ENCODE measurements around the gene EIPR1.

EIPR1 gene

GRCh38 chr2:3314626-3315025, 63.0 kb downstream of the EIPR1 start:
- Histone ChIP-seq H3K9me3 (ENCODE audit: control insufficient read depth, insufficient read depth, low read depth, low read length) (no peaks in the 10 kb centered on the region), H3K27me3 (ENCODE audit: control insufficient read depth, insufficient read depth, low read length) (no peaks in the 10 kb centered on the region), H3K4me1 (ENCODE audit: control insufficient read depth, insufficient read depth, low read length) (no peaks in the 10 kb centered on the region), H3K36me3 (ENCODE audit: control insufficient read depth, insufficient read depth, low read length) (peaks cover 8% of the 10 kb centered on the region; the same call in 1 of the 2 replicates), H3K9ac (ENCODE audit: low read length) (no peak overlapping the region), H3K27ac (ENCODE audit: low read depth, low read length) (no peak overlapping the region), H3K4me3 (ENCODE audit: low read depth, low read length) (no peak overlapping the region)

- Histone ChIP-seq H3K27me3 (ENCODE audit: control insufficient read depth, insufficient read depth, low read length) (no peaks in the 10 kb centered on the region), H3K9me3 (ENCODE audit: control insufficient read depth, insufficient read depth, low read depth, low read length) (no peaks in the 10 kb centered on the region), H3K27ac (ENCODE audit: low read depth, low read length) (no peak overlapping the region), H3K36me3 (ENCODE audit: control insufficient read depth, insufficient read depth, low read length) (peaks cover 6% of the 10 kb centered on the region; the same call in 1 of the 2 replicates), H3K4me1 (ENCODE audit: control insufficient read depth, insufficient read depth, low read length) (no peaks in the 10 kb centered on the region), H3K4me3 (ENCODE audit: low read depth, low read length) (no peak overlapping the region), H3K9ac (ENCODE audit: low read length) (no peak overlapping the region)
Observed at GRCh38 chr2:3313781-3314375, 63.7 kb downstream of the EIPR1 start.

- peaks cover 7% of the 10 kb centered on the region for H3K4me1 ChIP-seq (ENCODE audit: control insufficient read depth, insufficient read depth, low read length)
- H3K27ac ChIP-seq (ENCODE audit: low read depth, low read length): no peak overlapping the region
Observed at GRCh38 chr2:3312576-3313345, 64.9 kb downstream of the EIPR1 start.

GRCh38 chr2:3311601-3312000, 66.0 kb downstream of the EIPR1 start:
- no peaks in the 10 kb centered on the region for H3K27me3 ChIP-seq (ENCODE audit: control insufficient read depth, insufficient read depth, low read length)
- H3K4me3 ChIP-seq (ENCODE audit: low read depth, low read length): no peak overlapping the region
- no peaks in the 10 kb centered on the region for H3K9me3 ChIP-seq (ENCODE audit: control insufficient read depth, insufficient read depth, low read depth, low read length)
- H3K4me1 ChIP-seq (ENCODE audit: control insufficient read depth, insufficient read depth, low read length): peaks cover 7% of the 10 kb centered on the region
- H3K27ac ChIP-seq (ENCODE audit: low read depth, low read length): no peak overlapping the region
- H3K9ac ChIP-seq (ENCODE audit: low read length): no peak overlapping the region
- no peaks in the 10 kb centered on the region for H3K36me3 ChIP-seq (ENCODE audit: control insufficient read depth, insufficient read depth, low read length)

More at GRCh38 chr2:3312576-3313345, 64.9 kb downstream of the EIPR1 start:
- no peaks in the 10 kb centered on the region; the same call in 1 of the 2 replicates for H3K36me3 ChIP-seq (ENCODE audit: control insufficient read depth, insufficient read depth, low read length)
- no peak overlapping the region for H3K9ac ChIP-seq (ENCODE audit: low read length)
- no peaks in the 10 kb centered on the region for H3K9me3 ChIP-seq (ENCODE audit: control insufficient read depth, insufficient read depth, low read depth, low read length)
- H3K27me3 ChIP-seq (ENCODE audit: control insufficient read depth, insufficient read depth, low read length): no peaks in the 10 kb centered on the region
- no peak overlapping the region for H3K4me3 ChIP-seq (ENCODE audit: low read depth, low read length)

- Histone ChIP-seq H3K36me3 (ENCODE audit: control insufficient read depth, insufficient read depth, low read length) (no peaks in the 10 kb centered on the region), H3K27me3 (ENCODE audit: control insufficient read depth, insufficient read depth, low read length) (no peaks in the 10 kb centered on the region), H3K4me1 (ENCODE audit: control insufficient read depth, insufficient read depth, low read length) (peaks cover 7% of the 10 kb centered on the region), H3K9me3 (ENCODE audit: control insufficient read depth, insufficient read depth, low read depth, low read length) (no peaks in the 10 kb centered on the region), H3K9ac (ENCODE audit: low read length) (no peak overlapping the region), H3K27ac (ENCODE audit: low read depth, low read length) (no peak overlapping the region), H3K4me3 (ENCODE audit: low read depth, low read length) (no peak overlapping the region)
Observed at GRCh38 chr2:3309496-3310355, 67.9 kb downstream of the EIPR1 start.

GRCh38 chr2:3307901-3308300, 69.7 kb downstream of the EIPR1 start:
- no peak overlapping the region for H3K27ac ChIP-seq (ENCODE audit: low read depth, low read length)

GRCh38 chr2:3307236-3307635, 70.4 kb downstream of the EIPR1 start:
- Histone ChIP-seq H3K4me1 (ENCODE audit: control insufficient read depth, insufficient read depth, low read length) (peaks cover 18% of the 10 kb centered on the region), H3K27me3 (ENCODE audit: control insufficient read depth, insufficient read depth, low read length) (no peaks in the 10 kb centered on the region), H3K27ac (ENCODE audit: low read depth, low read length) (no peak overlapping the region), H3K4me3 (ENCODE audit: low read depth, low read length) (no peak overlapping the region), H3K36me3 (ENCODE audit: control insufficient read depth, insufficient read depth, low read length) (no peaks in the 10 kb centered on the region), H3K9ac (ENCODE audit: low read length) (no peak overlapping the region), H3K9me3 (ENCODE audit: control insufficient read depth, insufficient read depth, low read depth, low read length) (no peaks in the 10 kb centered on the region)

More at GRCh38 chr2:3307901-3308300, 69.7 kb downstream of the EIPR1 start:
- no peak overlapping the region for H3K4me3 ChIP-seq (ENCODE audit: low read depth, low read length)
- H3K4me1 ChIP-seq (ENCODE audit: control insufficient read depth, insufficient read depth, low read length): peaks cover 12% of the 10 kb centered on the region
- H3K9ac ChIP-seq (ENCODE audit: low read length): no peak overlapping the region
- H3K27me3 ChIP-seq (ENCODE audit: control insufficient read depth, insufficient read depth, low read length): no peaks in the 10 kb centered on the region
- H3K9me3 ChIP-seq (ENCODE audit: control insufficient read depth, insufficient read depth, low read depth, low read length): no peaks in the 10 kb centered on the region
- no peaks in the 10 kb centered on the region for H3K36me3 ChIP-seq (ENCODE audit: control insufficient read depth, insufficient read depth, low read length)

GRCh38 chr2:3305952-3306351, 71.7 kb downstream of the EIPR1 start:
- H3K4me3 ChIP-seq (ENCODE audit: low read depth, low read length): no peak overlapping the region
- H3K9me3 ChIP-seq (ENCODE audit: control insufficient read depth, insufficient read depth, low read depth, low read length): no peaks in the 10 kb centered on the region
- H3K4me1 ChIP-seq (ENCODE audit: control insufficient read depth, insufficient read depth, low read length): peaks cover 18% of the 10 kb centered on the region
- no peaks in the 10 kb centered on the region for H3K36me3 ChIP-seq (ENCODE audit: control insufficient read depth, insufficient read depth, low read length)
- H3K9ac ChIP-seq (ENCODE audit: low read length): no peak overlapping the region
- no peak overlapping the region for H3K27ac ChIP-seq (ENCODE audit: low read depth, low read length)
- H3K27me3 ChIP-seq (ENCODE audit: control insufficient read depth, insufficient read depth, low read length): no peaks in the 10 kb centered on the region

GRCh38 chr2:3305431-3305830, 72.2 kb downstream of the EIPR1 start:
- H3K9me3 ChIP-seq (ENCODE audit: control insufficient read depth, insufficient read depth, low read depth, low read length): no peaks in the 10 kb centered on the region
- H3K27me3 ChIP-seq (ENCODE audit: control insufficient read depth, insufficient read depth, low read length): no peaks in the 10 kb centered on the region
- H3K4me1 ChIP-seq (ENCODE audit: control insufficient read depth, insufficient read depth, low read length): peaks cover 18% of the 10 kb centered on the region
- no peak overlapping the region for H3K4me3 ChIP-seq (ENCODE audit: low read depth, low read length)
- H3K27ac ChIP-seq (ENCODE audit: low read depth, low read length): no peak overlapping the region
- no peaks in the 10 kb centered on the region for H3K36me3 ChIP-seq (ENCODE audit: control insufficient read depth, insufficient read depth, low read length)
- no peak overlapping the region for H3K9ac ChIP-seq (ENCODE audit: low read length)

- H3K27me3 ChIP-seq (ENCODE audit: control insufficient read depth, insufficient read depth, low read length): no peaks in the 10 kb centered on the region
- H3K4me1 ChIP-seq (ENCODE audit: control insufficient read depth, insufficient read depth, low read length): peaks cover 18% of the 10 kb centered on the region
- no peak overlapping the region for H3K27ac ChIP-seq (ENCODE audit: low read depth, low read length)
- peak overlapping the region; percentile 42 for H3K9ac ChIP-seq (ENCODE audit: low read length)
- no peaks in the 10 kb centered on the region for H3K9me3 ChIP-seq (ENCODE audit: control insufficient read depth, insufficient read depth, low read depth, low read length)
- peak overlapping the region; percentile 14; the same call in 1 of the 2 replicates for H3K4me3 ChIP-seq (ENCODE audit: low read depth, low read length)
- H3K36me3 ChIP-seq (ENCODE audit: control insufficient read depth, insufficient read depth, low read length): 0 out of 2 replicates have a peak, but pooled peaks cover under 1% of the 10 kb centered on the region
Observed at GRCh38 chr2:3303583-3304406, 73.8 kb downstream of the EIPR1 start.
